Loucy (cell line): ENCODE data around the gene NOS3.

Experiments used
- H2AFZ ChIP-seq: fragments of 200-600 bp; sonication (generic); 2 replicates; pipeline ENCODE4 v1.6.0; 2016; ENCODE audit warnings: antibody characterized with exemption, mild to moderate bottlenecking, low read length, moderate library complexity
- H3F3A ChIP-seq: fragments of 200-600 bp; 2 replicates; pipeline ENCODE4 v1.6.0; 2016; ENCODE audit warnings: antibody characterized with exemption, low read depth, mild to moderate bottlenecking
- H3K27me3 ChIP-seq: fragments of 200-600 bp; sonication (generic); 2 replicates; pipeline ENCODE4 v1.6.1; 2014; ENCODE audit warnings: low read length, mild to moderate bottlenecking; ENCODE audit not compliant: insufficient read depth, poor library complexity, severe bottlenecking
- H3K36me3 ChIP-seq: fragments of 200-600 bp; sonication (generic); 2 replicates; pipeline ENCODE4 v1.6.1; 2016; ENCODE audit warnings: low read length; ENCODE audit not compliant: insufficient read depth
- H3K4me1 ChIP-seq: fragments of 200-600 bp; sonication (generic); 2 replicates; pipeline ENCODE4 v1.5.1; 2014; ENCODE audit warnings: low read length, mild to moderate bottlenecking; ENCODE audit not compliant: insufficient read depth, poor library complexity, severe bottlenecking
- H3K4me2 ChIP-seq: fragments of 200-600 bp; sonication (generic); 2 replicates; pipeline ENCODE4 v1.6.0; 2014; ENCODE audit warnings: antibody characterized with exemption, low read length, low read depth, mild to moderate bottlenecking; ENCODE audit not compliant: poor library complexity, severe bottlenecking
- H3K4me3 ChIP-seq: fragments of 200-600 bp; sonication (generic); 2 replicates; pipeline ENCODE4 v1.5.1; 2014; ENCODE audit warnings: low read length, mild to moderate bottlenecking, mixed read lengths; ENCODE audit not compliant: poor library complexity, severe bottlenecking
- H3K79me2 ChIP-seq: fragments of 200-600 bp; sonication (generic); 2 replicates; pipeline ENCODE4 v1.6.1; 2014; ENCODE audit warnings: low read length; ENCODE audit not compliant: insufficient read depth
- H3K9ac ChIP-seq: fragments of 200-600 bp; sonication (generic); 2 replicates; pipeline ENCODE4 v1.6.0; 2014; ENCODE audit warnings: mild to moderate bottlenecking, low read depth, low read length, moderate library complexity; ENCODE audit not compliant: poor library complexity, severe bottlenecking
- H3K9me2 ChIP-seq: fragments of 200-600 bp; sonication (generic); replicated peaks from 2 replicates; pipeline ENCODE4 v1.6.1; 2016; ENCODE audit warnings: low read depth, low read length, mixed read lengths
- H3K9me3 ChIP-seq: fragments of 200-600 bp; sonication (generic); 2 replicates; pipeline ENCODE4 v1.6.1; 2014; ENCODE audit warnings: mild to moderate bottlenecking, antibody characterized with exemption, low read length, low read depth; ENCODE audit not compliant: insufficient read depth
- H4K20me1 ChIP-seq: fragments of 200-600 bp; sonication (generic); 2 replicates; pipeline ENCODE4 v1.6.0; 2014; ENCODE audit warnings: antibody characterized with exemption, low read length, mild to moderate bottlenecking; ENCODE audit not compliant: insufficient read depth, poor library complexity, severe bottlenecking
- CTCF ChIP-seq: fragments of 200-600 bp; sonication (generic); conservative IDR thresholded peaks from 2 replicates; pipeline ENCODE4 v1.5.1; 2014; ENCODE audit warnings: mild to moderate bottlenecking, antibody characterized with exemption, low read length
- EZH2phosphoT487 ChIP-seq: fragments of 200-600 bp; IDR thresholded peaks from 2 replicates; pipeline ENCODE4 v1.6.1; 2018; ENCODE audit warnings: antibody characterized with exemption, mild to moderate bottlenecking, moderate library complexity, borderline replicate concordance

Gene NOS3

GRCh38 chr7:150947241-150947745 is 43.5 kb upstream of the NOS3 start:
- H3K36me3 ChIP-seq = no peaks in the 10 kb centered on the region
- H3K27me3 ChIP-seq = no peaks in the 10 kb centered on the region
- no peak overlapping the region for H3K4me2 ChIP-seq
- H4K20me1 ChIP-seq = no peaks in the 10 kb centered on the region
- H3K9me3 ChIP-seq = no peaks in the 10 kb centered on the region
- no peak overlapping the region for H2AFZ ChIP-seq
- H3K4me3 ChIP-seq = no peak overlapping the region
- no peaks in the 10 kb centered on the region for H3K79me2 ChIP-seq
- H3K9ac ChIP-seq = no peak overlapping the region
- no peaks in the 10 kb centered on the region for H3K9me2 ChIP-seq
- H3F3A ChIP-seq = no peaks in the 10 kb centered on the region
- TF ChIP-seq EZH2phosphoT487 = no peak
- no peak for TF ChIP-seq CTCF
- H3K4me1 ChIP-seq = peaks cover 52% of the 10 kb centered on the region

GRCh38 chr7:150947761-150948651 is 42.8 kb upstream of the NOS3 start:
- H3K36me3 ChIP-seq = no peaks in the 10 kb centered on the region
- no peaks in the 10 kb centered on the region for H3K79me2 ChIP-seq
- H3K9me3 ChIP-seq = no peaks in the 10 kb centered on the region
- H2AFZ ChIP-seq = no peak overlapping the region
- no peaks in the 10 kb centered on the region for H3K27me3 ChIP-seq
- no peaks in the 10 kb centered on the region for H3K9me2 ChIP-seq
- no peak overlapping the region for H3K4me3 ChIP-seq
- H3K4me2 ChIP-seq = no peak overlapping the region
- no peak overlapping the region for H3K9ac ChIP-seq
- H3K4me1 ChIP-seq = peaks cover 45% of the 10 kb centered on the region
- no peak for TF ChIP-seq CTCF
- TF ChIP-seq EZH2phosphoT487 = no peak
- no peaks in the 10 kb centered on the region for H4K20me1 ChIP-seq
- H3F3A ChIP-seq = no peaks in the 10 kb centered on the region

- Histone ChIP-seq H3K9me2 (no peaks in the 10 kb centered on the region), H3F3A (no peaks in the 10 kb centered on the region), H3K4me1 (peaks cover 40% of the 10 kb centered on the region), H4K20me1 (no peaks in the 10 kb centered on the region), H3K9me3 (no peaks in the 10 kb centered on the region), H3K36me3 (no peaks in the 10 kb centered on the region), H3K79me2 (no peaks in the 10 kb centered on the region), H3K4me2 (no peak overlapping the region), H3K9ac (peak overlapping the region; percentile 16), H3K4me3 (no peak overlapping the region), H2AFZ (no peak overlapping the region), H3K27me3 (no peaks in the 10 kb centered on the region)
- TF ChIP-seq CTCF (no peak), EZH2phosphoT487 (no peak)
Measured at GRCh38 chr7:150948791-150949251, 42.0 kb upstream of the NOS3 start.
